ENCODE measurements around the gene TCF4.

Gene TCF4

GRCh38 chr18:55573386-55573785 lies 14.6 kb downstream of the TCF4 start:
- Histone ChIP-seq H3K36me3 (ENCODE audit: control insufficient read depth, insufficient read depth, low read length) (no peaks in the 10 kb centered on the region), H3K9me3 (ENCODE audit: control insufficient read depth, low read length) (no peaks in the 10 kb centered on the region), H3K27ac (ENCODE audit: insufficient read depth, low read length, poor library complexity, severe bottlenecking) (no peak overlapping the region), H3K27me3 (replicated peaks; ENCODE audit: control insufficient read depth, insufficient read depth, low read length, poor library complexity, severe bottlenecking) (no peaks in the 10 kb centered on the region), H3K4me1 (ENCODE audit: control insufficient read depth, insufficient read depth, low read length, poor library complexity, severe bottlenecking) (no peaks in the 10 kb centered on the region), H3K4me3 (ENCODE audit: insufficient read depth, low read depth, low read length, poor library complexity, severe bottlenecking) (no peak overlapping the region)
- no peak for DNase-seq

GRCh38 chr18:55570966-55571365 lies 17.0 kb downstream of the TCF4 start:
- no peaks in the 10 kb centered on the region for H3K4me1 ChIP-seq (ENCODE audit: control insufficient read depth, insufficient read depth, low read length, poor library complexity, severe bottlenecking)
- no peak overlapping the region for H3K27ac ChIP-seq (ENCODE audit: insufficient read depth, low read length, poor library complexity, severe bottlenecking)
- no peak for DNase-seq
- no peaks in the 10 kb centered on the region for H3K36me3 ChIP-seq (ENCODE audit: control insufficient read depth, insufficient read depth, low read length)
- H3K9me3 ChIP-seq (ENCODE audit: control insufficient read depth, low read length): no peaks in the 10 kb centered on the region
- H3K27me3 ChIP-seq (replicated peaks; ENCODE audit: control insufficient read depth, insufficient read depth, low read length, poor library complexity, severe bottlenecking): no peaks in the 10 kb centered on the region
- no peak overlapping the region for H3K4me3 ChIP-seq (ENCODE audit: insufficient read depth, low read depth, low read length, poor library complexity, severe bottlenecking)

- no peaks in the 10 kb centered on the region for H3K27me3 ChIP-seq (replicated peaks; ENCODE audit: control insufficient read depth, insufficient read depth, low read length, poor library complexity, severe bottlenecking)
- no peak overlapping the region for H3K4me3 ChIP-seq (ENCODE audit: insufficient read depth, low read depth, low read length, poor library complexity, severe bottlenecking)
- no peaks in the 10 kb centered on the region for H3K9me3 ChIP-seq (ENCODE audit: control insufficient read depth, low read length)
- H3K4me1 ChIP-seq (ENCODE audit: control insufficient read depth, insufficient read depth, low read length, poor library complexity, severe bottlenecking): no peaks in the 10 kb centered on the region
- DNase-seq: no peak
- H3K36me3 ChIP-seq (ENCODE audit: control insufficient read depth, insufficient read depth, low read length): no peaks in the 10 kb centered on the region
- no peak overlapping the region for H3K27ac ChIP-seq (ENCODE audit: insufficient read depth, low read length, poor library complexity, severe bottlenecking)
Observed at GRCh38 chr18:55566456-55566935, 21.5 kb downstream of the TCF4 start.

- no peak overlapping the region for H3K4me3 ChIP-seq (ENCODE audit: insufficient read depth, low read depth, low read length, poor library complexity, severe bottlenecking)
- no peaks in the 10 kb centered on the region for H3K9me3 ChIP-seq (ENCODE audit: control insufficient read depth, low read length)
- no peaks in the 10 kb centered on the region for H3K27me3 ChIP-seq (replicated peaks; ENCODE audit: control insufficient read depth, insufficient read depth, low read length, poor library complexity, severe bottlenecking)
- no peaks in the 10 kb centered on the region for H3K4me1 ChIP-seq (ENCODE audit: control insufficient read depth, insufficient read depth, low read length, poor library complexity, severe bottlenecking)
- H3K27ac ChIP-seq (ENCODE audit: insufficient read depth, low read length, poor library complexity, severe bottlenecking): no peak overlapping the region
- no peaks in the 10 kb centered on the region for H3K36me3 ChIP-seq (ENCODE audit: control insufficient read depth, insufficient read depth, low read length)
- no peak for DNase-seq
Observed at GRCh38 chr18:55559739-55560138, 28.3 kb downstream of the TCF4 start.

- no peak for DNase-seq
- H3K36me3 ChIP-seq (ENCODE audit: control insufficient read depth, insufficient read depth, low read length): no peaks in the 10 kb centered on the region
- no peak overlapping the region for H3K27ac ChIP-seq (ENCODE audit: insufficient read depth, low read length, poor library complexity, severe bottlenecking)
- H3K27me3 ChIP-seq (replicated peaks; ENCODE audit: control insufficient read depth, insufficient read depth, low read length, poor library complexity, severe bottlenecking): no peaks in the 10 kb centered on the region
- no peaks in the 10 kb centered on the region for H3K9me3 ChIP-seq (ENCODE audit: control insufficient read depth, low read length)
- H3K4me1 ChIP-seq (ENCODE audit: control insufficient read depth, insufficient read depth, low read length, poor library complexity, severe bottlenecking): no peaks in the 10 kb centered on the region
- H3K4me3 ChIP-seq (ENCODE audit: insufficient read depth, low read depth, low read length, poor library complexity, severe bottlenecking): no peak overlapping the region
Observed at GRCh38 chr18:55557211-55557610, 30.8 kb downstream of the TCF4 start.

GRCh38 chr18:55555395-55556027 lies 32.5 kb downstream of the TCF4 start:
- Histone ChIP-seq H3K4me1 (ENCODE audit: control insufficient read depth, insufficient read depth, low read length, poor library complexity, severe bottlenecking) (no peaks in the 10 kb centered on the region), H3K27me3 (replicated peaks; ENCODE audit: control insufficient read depth, insufficient read depth, low read length, poor library complexity, severe bottlenecking) (no peaks in the 10 kb centered on the region), H3K9me3 (ENCODE audit: control insufficient read depth, low read length) (no peaks in the 10 kb centered on the region), H3K36me3 (ENCODE audit: control insufficient read depth, insufficient read depth, low read length) (no peaks in the 10 kb centered on the region), H3K4me3 (ENCODE audit: insufficient read depth, low read depth, low read length, poor library complexity, severe bottlenecking) (no peak overlapping the region), H3K27ac (ENCODE audit: insufficient read depth, low read length, poor library complexity, severe bottlenecking) (no peak overlapping the region)
- no peak for DNase-seq

GRCh38 chr18:55552526-55553189 lies 35.3 kb downstream of the TCF4 start:
- no peaks in the 10 kb centered on the region for H3K36me3 ChIP-seq (ENCODE audit: control insufficient read depth, insufficient read depth, low read length)
- no peaks in the 10 kb centered on the region for H3K27me3 ChIP-seq (replicated peaks; ENCODE audit: control insufficient read depth, insufficient read depth, low read length, poor library complexity, severe bottlenecking)
- H3K27ac ChIP-seq (ENCODE audit: insufficient read depth, low read length, poor library complexity, severe bottlenecking): no peak overlapping the region
- H3K4me1 ChIP-seq (ENCODE audit: control insufficient read depth, insufficient read depth, low read length, poor library complexity, severe bottlenecking): no peaks in the 10 kb centered on the region
- no peaks in the 10 kb centered on the region for H3K9me3 ChIP-seq (ENCODE audit: control insufficient read depth, low read length)
- no peak overlapping the region for H3K4me3 ChIP-seq (ENCODE audit: insufficient read depth, low read depth, low read length, poor library complexity, severe bottlenecking)
- DNase-seq: no peak

- no peaks in the 10 kb centered on the region for H3K36me3 ChIP-seq (ENCODE audit: control insufficient read depth, insufficient read depth, low read length)
Observed at GRCh38 chr18:55551227-55551626, 36.8 kb downstream of the TCF4 start.

GRCh38 chr18:55550471-55550870 lies 37.5 kb downstream of the TCF4 start:
- DNase-seq: no peak
- H3K4me1 ChIP-seq (ENCODE audit: control insufficient read depth, insufficient read depth, low read length, poor library complexity, severe bottlenecking): no peaks in the 10 kb centered on the region
- no peaks in the 10 kb centered on the region for H3K9me3 ChIP-seq (ENCODE audit: control insufficient read depth, low read length)
- H3K27me3 ChIP-seq (replicated peaks; ENCODE audit: control insufficient read depth, insufficient read depth, low read length, poor library complexity, severe bottlenecking): no peaks in the 10 kb centered on the region
- no peak overlapping the region for H3K4me3 ChIP-seq (ENCODE audit: insufficient read depth, low read depth, low read length, poor library complexity, severe bottlenecking)
- no peak overlapping the region for H3K27ac ChIP-seq (ENCODE audit: insufficient read depth, low read length, poor library complexity, severe bottlenecking)
- H3K36me3 ChIP-seq (ENCODE audit: control insufficient read depth, insufficient read depth, low read length): no peaks in the 10 kb centered on the region

More at GRCh38 chr18:55551227-55551626, 36.8 kb downstream of the TCF4 start:
- H3K27ac ChIP-seq (ENCODE audit: insufficient read depth, low read length, poor library complexity, severe bottlenecking): no peak overlapping the region
- no peaks in the 10 kb centered on the region for H3K4me1 ChIP-seq (ENCODE audit: control insufficient read depth, insufficient read depth, low read length, poor library complexity, severe bottlenecking)
- DNase-seq: no peak
- no peak overlapping the region for H3K4me3 ChIP-seq (ENCODE audit: insufficient read depth, low read depth, low read length, poor library complexity, severe bottlenecking)
- no peaks in the 10 kb centered on the region for H3K9me3 ChIP-seq (ENCODE audit: control insufficient read depth, low read length)
- no peaks in the 10 kb centered on the region for H3K27me3 ChIP-seq (replicated peaks; ENCODE audit: control insufficient read depth, insufficient read depth, low read length, poor library complexity, severe bottlenecking)

GRCh38 chr18:55549474-55550104 lies 38.4 kb downstream of the TCF4 start:
- Histone ChIP-seq H3K4me3 (ENCODE audit: insufficient read depth, low read depth, low read length, poor library complexity, severe bottlenecking) (no peak overlapping the region), H3K9me3 (ENCODE audit: control insufficient read depth, low read length) (no peaks in the 10 kb centered on the region), H3K36me3 (ENCODE audit: control insufficient read depth, insufficient read depth, low read length) (no peaks in the 10 kb centered on the region), H3K4me1 (ENCODE audit: control insufficient read depth, insufficient read depth, low read length, poor library complexity, severe bottlenecking) (no peaks in the 10 kb centered on the region), H3K27me3 (replicated peaks; ENCODE audit: control insufficient read depth, insufficient read depth, low read length, poor library complexity, severe bottlenecking) (no peaks in the 10 kb centered on the region), H3K27ac (ENCODE audit: insufficient read depth, low read length, poor library complexity, severe bottlenecking) (no peak overlapping the region)
- DNase-seq: no peak
